HG03108 (cell line): ENCODE results near the gene RTN4R.
"Not testable (repeated sequence)": the region's sequence is repeated elsewhere in the genome, so short reads cannot be mapped to it uniquely, and the experiment has no call there.

ENCODE experiments used
- ATAC-seq: cut with Tn5 transposase; IDR thresholded peaks from one replicate; pipeline ENCODE4 v1.9.1; 2021; ENCODE audit warnings: moderate library complexity; ENCODE audit not compliant: unreplicated experiment

Gene RTN4R

DNA sequence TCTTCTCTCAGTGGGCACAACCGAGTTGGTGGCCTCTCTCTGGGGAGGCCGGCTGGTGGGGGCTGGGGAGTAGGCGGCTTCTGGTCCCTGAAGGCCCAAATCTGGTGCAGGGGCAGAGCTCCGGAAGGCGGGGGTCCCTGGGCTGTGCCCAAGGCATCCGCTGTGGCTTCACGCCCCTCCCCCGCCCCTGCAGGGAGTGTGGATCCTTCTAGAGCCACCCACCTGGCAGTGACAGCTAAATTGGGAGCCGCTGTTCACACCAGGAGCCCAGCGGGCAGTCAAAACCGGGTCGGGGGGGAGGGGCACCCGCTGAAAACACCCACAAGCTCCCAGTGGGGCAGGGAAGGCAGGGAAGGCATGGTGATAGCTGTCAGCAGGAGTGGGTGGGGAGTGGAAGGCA is 4.6 kb upstream of the RTN4R start:
- no peak for ATAC-seq

DNA sequence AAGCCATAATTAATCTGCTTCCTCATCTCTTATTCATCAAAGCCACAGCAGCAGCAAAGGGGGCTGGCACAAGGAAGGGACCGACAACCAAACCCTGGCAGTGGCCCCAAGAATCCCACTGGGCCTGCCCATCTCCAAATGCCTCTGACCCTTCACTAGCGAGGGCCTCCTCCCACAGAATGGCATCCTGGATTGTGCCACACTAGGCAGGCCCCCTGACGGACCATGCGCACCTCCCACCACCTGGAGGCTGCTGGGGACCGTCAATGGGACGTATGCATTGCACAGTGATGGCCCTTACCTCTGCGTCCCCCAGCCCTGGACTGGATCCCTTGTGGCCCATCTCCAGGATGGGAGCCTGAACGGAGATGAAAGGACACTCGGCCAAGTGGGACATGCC is 4.1 kb upstream of the RTN4R start:
- no peak for ATAC-seq

DNA sequence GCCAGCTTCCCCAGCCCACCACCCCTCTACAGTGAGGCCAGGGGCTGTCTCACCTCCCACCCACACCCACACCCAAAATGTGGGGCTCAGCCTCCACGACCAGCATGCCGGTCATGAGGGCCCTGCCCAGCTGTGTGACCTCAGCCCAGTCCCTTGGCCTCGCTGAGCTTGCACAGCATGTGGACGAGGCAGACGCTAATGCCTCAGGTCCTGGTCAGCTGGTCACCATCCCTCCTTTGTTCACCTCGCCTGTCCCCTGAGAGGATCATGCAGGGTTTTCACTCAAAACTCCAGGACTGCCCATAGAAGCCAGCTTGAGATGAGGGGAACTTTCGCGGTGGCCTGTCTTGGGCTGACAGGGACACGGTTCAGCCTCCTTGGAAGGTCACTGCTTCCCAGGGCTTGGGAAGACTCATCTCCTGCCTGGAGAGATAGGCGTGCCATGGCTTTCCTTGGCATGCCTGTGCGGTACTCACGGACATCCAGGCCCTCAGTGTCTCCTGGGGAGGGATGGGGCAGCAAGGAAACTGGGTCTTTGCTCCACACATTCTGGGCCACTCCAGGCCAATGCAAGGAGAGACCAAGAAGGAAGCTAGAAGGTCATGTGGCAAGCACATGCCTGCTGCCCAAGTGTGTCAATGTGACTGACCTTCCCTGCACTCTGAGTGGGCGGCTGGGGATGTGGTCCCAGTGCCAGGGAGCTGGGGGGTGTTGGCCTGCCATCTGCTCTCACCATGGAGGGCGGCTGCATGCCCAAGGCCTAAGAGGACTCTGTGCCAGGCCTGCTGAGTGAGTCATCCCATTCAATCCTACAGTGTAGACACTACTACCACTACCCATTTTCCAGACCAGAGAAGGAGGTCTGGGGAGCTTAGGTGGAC is 3.2 kb upstream of the RTN4R start:
- no peak for ATAC-seq

DNA sequence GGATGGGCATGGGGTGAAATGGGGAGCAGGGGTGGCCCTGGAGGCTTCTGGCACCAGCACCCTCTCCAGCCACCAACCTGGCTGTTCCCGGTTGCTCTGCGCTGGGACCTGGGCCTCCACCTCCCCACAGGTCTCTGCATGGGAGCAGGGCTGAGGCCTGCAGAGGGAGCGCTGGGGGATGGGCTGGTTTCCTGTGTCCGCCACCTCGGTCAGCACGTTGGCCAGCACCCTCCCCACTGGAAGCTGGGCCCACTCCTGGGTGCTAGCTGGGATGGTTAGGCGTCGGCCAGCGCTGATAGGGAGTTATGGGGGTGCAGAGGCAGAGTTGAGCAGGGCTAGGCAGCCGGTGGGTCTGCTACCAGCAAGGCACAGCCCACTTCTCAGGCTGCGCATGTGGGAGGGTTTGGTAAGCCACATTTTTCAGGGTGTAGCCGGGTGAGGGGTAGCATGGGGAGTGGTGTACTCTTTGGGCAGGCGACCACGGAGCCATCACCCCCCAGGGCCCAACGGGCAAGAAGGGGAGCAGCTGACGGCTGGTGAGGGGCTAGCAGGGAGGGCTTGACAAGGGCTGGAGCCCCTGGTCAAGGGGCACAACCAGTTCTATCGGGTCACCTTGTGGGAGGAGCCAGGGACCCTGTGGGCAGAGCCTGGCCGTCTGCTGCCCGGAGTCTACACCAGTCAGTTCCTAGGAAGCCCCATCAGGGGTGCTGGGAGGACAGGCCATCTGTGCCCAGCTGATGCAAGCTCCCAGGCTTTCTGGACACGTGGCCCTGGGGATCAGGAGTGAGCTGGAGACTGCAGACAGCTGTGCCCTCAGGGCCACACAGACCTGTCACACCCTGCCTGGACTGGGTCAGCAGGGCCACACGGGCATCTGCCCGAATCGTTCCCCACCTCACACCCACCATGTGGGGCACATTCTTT is 2.3 kb upstream of the RTN4R start:
- not testable (repeated sequence) for ATAC-seq

DNA sequence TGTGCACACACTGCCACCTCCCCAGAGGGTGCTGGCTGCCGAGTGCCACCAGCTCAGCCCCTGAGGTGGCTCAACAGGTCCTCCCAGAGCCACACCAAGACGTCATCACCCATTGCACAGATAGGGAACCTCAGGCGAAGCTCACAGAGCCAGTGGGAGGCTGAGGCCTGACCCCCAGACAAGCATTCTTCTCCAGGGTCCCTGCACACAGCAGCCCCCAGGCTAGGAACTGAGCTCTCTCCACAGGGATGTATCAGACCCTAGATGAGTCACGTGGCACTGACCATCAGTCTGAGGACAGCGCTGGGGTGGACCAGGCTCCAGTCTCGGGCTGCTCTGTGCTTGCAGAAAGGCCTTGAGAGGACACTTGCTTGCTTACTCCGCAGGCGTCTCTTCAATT is 1.6 kb upstream of the RTN4R start:
- ATAC-seq: not testable (repeated sequence)

DNA sequence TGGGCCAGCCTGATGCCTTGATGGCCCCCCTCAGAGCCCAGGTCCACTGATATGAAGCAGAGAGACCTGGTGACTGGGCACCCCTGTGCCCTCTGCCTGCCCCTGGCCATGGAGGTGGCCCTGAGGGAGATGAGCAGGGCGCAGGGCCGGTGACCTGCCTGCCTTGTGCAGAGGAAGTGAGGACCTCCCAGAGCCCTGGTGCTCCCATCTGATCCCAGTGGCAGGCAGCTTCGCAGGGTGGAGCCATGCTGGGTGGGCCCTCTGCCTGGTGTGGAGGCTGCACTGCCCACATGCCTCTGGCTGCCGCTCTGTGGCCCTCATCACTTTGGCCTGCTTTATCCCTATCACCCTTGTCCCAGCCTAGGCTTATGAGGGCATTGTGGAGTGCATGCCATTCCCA is 1.1 kb upstream of the RTN4R start:
- not testable (repeated sequence) for ATAC-seq

DNA sequence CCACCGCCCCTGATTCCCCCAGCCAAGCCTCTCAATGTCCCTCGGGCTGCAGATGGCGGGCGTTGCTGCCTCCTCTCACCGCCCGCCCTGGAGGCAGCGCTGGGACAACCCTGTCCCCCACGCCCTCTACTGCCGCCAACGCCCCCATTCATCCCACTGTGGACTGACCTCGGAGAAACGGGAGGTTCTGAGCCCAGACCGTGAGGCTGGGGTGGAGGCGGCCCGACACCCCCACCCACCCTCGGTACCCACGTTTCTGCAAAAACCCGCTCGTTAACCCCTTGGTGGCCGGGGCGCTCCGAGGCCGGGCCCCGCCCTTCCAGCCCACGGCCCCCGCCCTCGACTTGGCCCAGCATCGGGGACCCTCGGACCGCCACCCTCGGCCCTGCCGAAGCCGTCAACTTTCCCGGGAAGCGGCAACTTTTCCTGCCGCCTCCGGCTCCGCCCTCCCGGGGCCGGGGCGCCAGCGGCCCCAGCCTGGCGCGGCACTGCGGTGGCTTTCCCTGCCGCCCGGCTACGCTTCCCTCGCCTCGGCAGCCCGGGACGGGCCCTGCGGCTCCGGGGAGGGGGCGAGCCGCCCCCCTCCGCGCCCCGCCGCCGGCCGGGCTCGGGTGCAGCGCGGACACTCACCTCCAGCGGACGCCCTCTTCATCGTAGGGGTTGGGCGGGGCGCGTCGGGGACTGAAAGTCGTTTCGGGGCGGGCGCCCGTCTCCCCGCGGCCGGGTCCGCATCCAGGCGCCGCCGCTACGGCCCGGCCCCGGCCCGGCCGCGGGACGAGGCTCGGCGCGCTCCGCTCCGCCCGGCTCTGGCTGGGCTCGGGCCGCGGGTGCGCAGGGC is 458 bp downstream of the RTN4R start:
- ATAC-seq: no peak

DNA sequence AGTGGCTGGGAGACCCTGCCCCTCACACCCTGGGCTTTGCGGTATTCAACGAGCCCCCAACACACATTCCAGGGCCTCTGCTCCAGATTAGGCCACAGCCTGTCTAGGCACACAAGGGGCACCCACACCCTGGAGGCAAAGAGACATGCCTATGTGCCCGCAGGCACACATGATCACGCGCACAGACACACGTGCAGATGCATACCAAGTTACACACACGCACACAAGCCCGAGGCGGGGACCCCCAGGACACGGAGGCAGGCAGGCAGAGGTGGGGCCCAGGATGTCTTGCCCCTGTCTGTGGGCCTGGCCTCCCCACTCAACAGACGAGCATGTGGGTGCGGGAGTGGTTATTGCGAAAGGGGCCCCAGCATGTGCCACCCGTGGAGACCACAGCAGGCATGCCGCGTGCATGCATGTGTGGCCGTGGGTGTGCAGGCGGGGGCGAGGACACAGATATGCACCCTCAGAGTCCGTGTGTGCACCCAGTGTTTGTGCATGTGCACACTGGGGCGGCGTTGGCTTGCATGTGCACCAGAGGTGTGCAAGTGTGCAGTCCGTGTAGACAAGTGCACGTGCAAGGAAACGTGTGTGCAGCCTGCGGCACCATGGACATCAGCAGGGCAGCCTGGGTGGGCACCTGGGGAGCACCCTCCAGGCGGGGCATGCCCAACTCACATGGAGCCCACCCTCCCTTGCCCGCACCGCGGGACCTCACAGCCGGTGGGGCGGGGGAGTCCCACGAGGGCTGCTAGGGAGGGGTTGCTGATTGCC is 1.3 kb downstream of the RTN4R start:
- not testable (repeated sequence) for ATAC-seq

DNA sequence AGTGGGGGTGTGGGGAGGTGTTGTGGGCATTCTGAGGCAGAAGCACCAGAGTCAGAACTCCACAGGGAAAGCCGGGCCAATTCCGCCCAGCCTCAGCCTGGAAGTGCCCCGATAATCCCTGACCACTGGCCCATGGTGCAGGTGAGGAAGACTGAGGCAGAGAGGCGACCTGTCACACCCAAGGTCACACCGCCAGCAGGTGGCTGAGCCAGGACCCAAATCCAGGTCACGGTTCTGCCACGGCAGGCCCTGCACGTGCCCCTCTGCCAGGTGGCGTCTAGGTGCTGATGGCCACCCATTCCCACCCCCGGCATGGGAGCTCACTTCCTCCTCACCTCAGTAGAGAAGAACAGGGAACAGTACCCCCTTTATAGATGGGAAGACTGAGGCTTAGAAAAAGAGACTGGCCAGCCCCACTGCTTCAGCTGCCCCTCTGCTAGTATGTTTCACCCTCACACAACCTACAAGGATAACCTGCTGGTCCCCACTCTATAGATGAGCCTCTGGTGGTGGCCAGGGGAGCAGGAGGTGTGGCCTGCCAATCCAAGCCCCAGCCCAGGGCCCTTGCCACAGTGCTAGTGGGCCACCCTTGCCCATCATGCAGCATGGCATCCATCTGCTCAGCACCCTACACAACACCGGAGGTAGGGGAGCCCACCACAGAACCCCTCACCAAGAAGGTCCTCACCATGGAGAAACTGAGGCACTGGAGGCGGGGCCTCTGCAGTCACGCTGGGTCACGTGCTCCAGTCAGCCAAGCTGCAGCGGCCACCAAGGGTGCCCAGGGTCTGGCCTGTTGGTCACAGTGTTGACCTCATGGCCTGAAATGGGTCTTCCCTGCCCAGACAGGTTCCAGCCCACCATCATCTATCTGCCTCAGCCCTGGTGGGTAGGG is 2.1 kb downstream of the RTN4R start:
- not testable (repeated sequence) for ATAC-seq

DNA sequence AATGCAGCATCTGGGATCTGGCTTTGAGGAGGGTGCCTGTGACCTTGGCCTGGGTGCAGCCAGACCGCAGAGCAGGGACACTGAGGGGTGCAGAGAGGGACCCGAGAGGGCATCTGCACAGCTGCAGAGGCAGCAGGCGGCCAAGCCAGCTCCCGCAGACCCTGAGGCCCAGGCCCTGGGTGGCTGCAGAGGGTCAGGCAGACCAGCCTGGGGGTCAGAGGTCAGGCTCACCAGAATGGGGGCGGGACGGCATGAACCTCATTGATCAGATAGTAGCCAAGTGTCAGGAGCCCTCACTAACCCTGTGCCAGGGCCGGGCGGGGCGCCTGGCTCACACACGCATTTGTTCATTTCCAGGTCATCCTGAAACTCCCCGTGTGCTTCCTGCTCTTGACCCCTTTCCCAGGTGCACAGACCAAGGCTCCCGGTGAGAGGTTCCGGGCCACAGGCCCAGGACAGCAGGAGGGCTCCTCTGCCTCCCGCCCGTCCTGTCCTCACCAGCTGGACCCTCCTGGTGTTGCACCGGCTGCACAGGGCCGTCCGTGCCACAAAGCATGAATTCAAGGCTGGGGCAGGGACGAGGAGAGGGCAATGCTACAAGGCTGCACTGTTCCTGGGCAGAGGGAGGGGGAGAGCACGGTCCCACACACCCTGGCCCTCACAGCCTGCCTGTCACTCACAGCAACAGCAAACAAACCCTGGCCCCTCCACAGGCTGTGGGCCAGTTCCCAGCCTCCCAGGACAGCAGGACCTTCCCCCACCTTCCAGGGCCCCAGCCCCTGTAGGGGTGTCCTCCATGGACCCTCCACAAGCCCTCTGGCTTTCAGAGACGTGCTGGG is 3.3 kb downstream of the RTN4R start:
- ATAC-seq: no peak

DNA sequence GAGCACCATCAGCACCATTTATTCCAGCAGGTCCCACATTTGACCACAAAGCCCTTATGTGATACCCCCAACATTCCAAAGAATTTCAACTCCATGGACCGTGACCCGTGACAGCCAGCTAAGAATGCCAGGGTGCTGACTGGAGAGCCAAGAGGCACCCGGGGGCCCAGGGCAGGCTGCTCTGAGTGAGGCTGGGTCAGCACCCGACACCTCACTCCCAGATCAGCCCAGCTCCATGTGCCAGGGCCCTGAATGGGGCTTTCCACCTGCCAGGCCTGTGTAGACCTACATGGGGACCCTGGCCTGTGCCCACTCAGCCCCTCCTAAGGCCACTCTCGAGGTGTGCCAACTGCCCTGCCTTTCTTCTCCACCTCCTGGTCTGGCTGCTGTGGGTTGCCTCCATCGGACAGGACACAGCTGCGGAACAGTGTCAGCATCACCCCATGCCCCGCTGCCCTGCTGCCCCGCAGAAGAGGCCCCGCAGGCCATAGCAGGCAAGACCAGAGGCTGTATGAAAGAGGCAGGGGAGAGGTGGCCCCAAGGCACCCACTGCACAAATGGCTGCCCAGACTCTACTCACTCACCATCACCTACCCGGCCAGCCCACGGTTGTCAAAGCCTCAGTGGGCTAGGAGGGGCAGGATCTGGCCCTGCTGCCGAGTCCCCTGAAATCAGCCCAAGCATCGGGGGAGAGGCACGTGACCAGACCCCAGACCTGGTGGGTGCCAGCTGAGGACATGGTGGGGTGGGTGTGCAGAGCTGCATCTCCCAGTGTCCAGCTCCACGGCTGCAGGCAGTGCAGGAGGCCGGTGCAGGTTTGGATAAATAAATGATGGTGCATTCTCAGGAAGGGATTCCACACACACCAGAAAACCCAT is 4.5 kb downstream of the RTN4R start:
- ATAC-seq: not testable (repeated sequence)

DNA sequence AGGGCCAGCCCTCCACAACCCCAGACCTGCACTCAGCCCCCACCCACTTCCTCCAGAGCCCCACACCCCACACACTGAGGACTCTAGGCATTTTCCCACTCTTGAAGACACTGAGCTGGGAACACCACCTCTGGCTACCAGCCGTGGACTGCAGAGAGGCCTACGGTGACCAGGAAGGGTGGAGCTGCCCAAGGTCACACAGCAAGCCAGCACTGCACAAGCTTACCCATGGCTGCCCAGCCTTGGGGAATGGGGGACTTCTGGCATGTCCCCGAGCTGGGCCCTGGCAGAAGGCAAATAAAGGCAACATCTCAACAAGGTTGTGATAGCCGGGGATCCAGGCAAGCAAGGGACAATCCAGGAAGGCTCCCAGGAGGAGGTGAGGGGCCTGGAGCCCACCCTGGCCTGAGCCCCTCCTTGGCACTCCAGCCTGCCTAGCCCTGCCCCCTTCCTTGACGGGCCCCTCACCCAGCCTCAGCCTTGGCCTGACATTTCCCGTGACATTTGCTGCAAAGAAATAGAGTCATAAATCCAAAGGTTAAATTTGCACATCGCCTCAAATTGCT is 5.5 kb downstream of the RTN4R start:
- no peak for ATAC-seq

DNA sequence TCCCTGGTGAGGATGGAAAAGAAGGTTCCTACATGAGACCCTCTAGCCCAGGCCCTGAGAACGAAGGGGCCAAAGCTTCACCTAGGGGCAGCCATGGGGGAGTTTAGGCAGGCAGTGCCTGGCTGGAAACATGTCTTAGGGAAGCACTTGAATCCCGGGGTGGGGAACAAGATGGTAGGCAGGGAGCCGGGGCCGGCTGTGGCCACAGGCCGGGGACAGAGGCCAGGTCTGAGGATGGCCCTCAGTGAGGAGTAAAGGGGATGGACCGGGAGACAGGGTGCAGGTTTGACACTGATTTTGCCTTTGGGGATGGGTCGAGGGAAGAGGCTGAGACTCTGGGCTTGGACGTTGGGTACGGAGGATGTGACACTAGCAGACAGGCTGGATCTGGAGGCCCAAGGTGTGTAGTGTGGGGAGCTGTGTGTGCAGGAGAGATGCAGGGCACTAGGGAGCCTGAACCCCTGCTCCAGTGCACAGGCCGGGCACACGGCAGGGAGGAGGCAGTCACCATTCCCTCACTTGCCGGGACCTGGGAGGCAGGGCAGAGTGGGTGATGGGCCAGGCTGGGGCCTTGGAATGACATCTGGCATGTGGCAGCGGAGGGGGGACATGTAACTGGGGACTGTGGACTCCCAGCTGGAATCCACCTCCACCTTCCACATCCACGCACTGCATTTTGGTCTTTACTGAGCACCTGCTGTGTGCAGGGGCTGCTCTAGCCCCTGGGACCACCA is 6.1 kb downstream of the RTN4R start:
- no peak for ATAC-seq

DNA sequence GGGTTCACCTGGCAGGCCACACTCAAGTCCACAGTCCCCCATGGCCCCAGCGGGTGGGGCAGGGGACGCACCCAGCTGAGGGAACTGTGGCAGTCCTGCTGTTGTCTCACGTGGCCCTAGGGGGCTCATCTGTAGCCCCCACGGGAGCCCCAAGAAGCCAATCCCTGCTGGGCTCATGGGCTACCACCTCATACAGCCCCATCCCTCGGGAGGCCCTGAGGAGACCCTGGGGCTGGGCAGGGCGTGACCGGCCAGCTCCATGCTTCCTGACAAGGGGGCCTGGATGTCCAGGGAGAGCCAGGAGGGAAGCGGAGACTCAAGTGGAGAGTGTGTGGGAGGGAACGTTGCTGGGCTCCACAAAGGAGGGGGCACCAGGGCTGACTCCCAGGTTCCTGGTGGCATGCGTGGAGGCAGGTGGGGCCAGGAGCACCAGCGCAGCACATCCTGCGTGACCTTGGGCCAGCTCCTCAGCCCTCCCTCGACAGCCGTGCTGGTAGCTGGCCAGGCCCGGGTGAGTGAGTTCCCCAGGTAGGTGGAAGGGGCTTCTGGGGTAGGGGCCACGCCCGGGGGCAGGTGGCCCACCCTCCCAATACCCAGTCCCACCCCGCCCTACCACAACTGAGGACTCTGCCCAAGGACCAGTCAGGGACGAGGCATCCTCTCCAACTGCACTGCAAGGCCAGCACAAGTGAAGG is 7.9 kb downstream of the RTN4R start:
- no peak for ATAC-seq

DNA sequence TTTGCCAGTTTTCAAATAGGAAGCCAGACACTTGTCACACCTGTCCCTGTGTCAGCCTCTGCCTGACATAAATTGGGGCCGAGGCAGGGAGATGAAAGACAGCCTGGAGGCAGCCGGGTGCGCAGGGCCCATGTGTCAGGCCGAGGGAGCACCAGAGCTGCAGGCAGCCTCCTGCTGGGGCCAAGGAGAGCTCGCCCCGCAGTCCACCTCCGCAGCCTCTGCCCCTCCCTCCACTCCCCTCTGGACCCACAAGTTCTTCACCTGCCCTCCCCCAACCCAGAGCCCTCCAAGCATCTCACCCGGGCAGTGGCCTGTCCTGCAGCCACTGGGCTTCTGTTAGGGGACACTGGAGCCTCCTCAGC is 8.8 kb downstream of the RTN4R start:
- ATAC-seq: no peak
